GM13976 (cell line): ENCODE results near the gene CEP104.

Experiments
- DNase-seq: peaks from one replicate; pipeline ENCODE4 v3.0.0; 2012; ENCODE audit warnings: low spot score
- in situ Hi-C: fragments of 300-500 bp; cut with MboI; formaldehyde crosslinking; loops from one replicate; pipeline ENCODE4 v1.12.0; 2022; ENCODE audit warnings: low sequenced_read_pairs, mixed read lengths, inconsistent platforms; ENCODE audit not compliant: unreplicated experiment
- TF ChIP-seq, protein P1 (sequence below): IDR thresholded peaks from 2 replicates; pipeline ENCODE4 v1.5.1; 2012; ENCODE audit warnings: borderline replicate concordance, mild to moderate bottlenecking; ENCODE audit not compliant: insufficient read depth; ENCODE audit errors: extremely low read depth, missing control alignments, control extremely low read depth

The CEP104 gene

DNA sequence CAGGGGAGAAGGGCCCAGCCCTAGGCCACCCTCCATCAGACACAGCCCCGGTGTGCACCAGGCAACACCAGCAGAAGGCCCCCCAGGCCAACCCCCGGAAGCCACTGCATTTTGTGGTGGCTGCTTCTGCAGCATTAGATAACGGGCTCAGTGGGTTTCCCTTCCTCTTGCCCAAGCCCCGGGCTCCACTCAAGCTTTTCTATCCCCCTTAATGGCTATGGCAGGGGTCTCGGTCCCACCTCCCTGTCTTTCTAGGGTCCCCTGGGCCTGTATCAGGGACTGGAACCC is 24.1 kb upstream of the CEP104 start:
- in situ Hi-C loops: no loop called here
- TF ChIP-seq, protein P1, sequence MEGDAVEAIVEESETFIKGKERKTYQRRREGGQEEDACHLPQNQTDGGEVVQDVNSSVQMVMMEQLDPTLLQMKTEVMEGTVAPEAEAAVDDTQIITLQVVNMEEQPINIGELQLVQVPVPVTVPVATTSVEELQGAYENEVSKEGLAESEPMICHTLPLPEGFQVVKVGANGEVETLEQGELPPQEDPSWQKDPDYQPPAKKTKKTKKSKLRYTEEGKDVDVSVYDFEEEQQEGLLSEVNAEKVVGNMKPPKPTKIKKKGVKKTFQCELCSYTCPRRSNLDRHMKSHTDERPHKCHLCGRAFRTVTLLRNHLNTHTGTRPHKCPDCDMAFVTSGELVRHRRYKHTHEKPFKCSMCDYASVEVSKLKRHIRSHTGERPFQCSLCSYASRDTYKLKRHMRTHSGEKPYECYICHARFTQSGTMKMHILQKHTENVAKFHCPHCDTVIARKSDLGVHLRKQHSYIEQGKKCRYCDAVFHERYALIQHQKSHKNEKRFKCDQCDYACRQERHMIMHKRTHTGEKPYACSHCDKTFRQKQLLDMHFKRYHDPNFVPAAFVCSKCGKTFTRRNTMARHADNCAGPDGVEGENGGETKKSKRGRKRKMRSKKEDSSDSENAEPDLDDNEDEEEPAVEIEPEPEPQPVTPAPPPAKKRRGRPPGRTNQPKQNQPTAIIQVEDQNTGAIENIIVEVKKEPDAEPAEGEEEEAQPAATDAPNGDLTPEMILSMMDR: no peak

DNA sequence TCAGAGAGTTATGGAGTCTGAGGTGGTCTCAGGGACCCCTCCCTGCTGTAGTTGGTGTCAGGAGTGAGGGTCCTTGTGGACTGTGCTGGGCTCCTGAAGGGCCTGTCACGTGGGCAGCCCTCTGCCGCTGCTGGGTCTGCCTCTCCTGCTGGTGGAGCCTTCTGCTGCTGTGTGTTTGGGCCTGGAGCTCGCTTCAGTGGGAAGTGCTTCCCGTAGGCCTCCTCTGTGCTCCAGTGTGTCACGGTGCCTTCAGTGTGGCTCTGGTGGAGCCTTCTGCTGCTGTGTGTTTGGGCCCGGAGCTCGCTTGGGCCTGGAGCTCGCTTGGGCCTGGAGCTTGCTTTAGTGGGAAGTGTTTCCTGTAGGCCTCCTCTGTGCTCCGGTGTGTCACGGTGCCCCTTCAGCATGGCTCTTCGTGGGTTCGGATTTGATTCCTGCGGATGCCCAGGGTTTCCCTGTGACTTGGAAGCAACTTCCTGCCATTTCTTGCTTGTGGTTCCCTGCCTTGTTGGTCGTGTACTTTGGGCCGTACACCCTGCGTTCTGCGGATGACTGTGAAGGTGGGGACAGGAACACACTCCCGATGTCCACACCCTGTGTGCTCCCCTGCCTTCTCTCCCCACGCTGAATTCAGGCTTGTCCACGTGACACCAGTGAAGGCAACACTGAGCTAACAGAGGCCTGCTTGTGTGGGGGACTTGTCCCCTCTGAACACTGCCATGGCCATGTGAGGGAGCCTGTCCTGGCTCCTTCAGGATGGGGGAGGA is 23.6 kb upstream of the CEP104 start:
- no peak for DNase-seq
- in situ Hi-C loops: no loop called here
- TF ChIP-seq, protein P1: no peak

More for the DNA sequence above, 24.1 kb upstream of the CEP104 start:
- DNase-seq: no peak

DNA sequence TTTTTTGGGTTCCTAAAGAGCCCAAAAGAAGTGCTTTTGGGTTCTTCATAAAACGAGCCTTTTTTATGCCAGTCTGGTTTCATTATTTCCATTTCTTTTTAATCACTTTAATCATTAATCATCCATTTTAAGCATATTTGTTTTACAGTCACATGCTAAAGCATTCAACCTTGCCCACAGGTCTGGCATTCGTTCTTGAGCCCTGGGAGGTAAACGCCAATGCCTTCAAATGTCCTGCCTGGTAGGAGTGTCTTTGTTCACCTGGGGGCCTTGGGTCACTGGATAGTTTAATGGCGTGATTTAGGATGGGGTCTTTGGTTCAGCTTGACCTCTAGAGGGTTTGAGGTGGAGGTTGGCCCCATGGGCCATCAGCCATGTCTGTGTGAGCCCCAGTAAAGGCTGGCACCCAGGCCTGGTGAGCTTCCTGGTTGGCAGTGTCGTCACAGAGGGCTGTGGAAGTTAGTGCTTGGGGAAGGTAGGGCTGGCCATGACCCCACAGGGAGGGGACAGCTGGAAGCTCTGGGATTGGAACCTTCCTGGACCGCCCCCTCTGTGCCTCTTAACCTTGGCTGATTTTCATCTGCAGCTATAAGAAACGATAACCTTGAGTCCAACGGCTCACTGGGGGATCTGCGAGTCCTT is 22.9 kb upstream of the CEP104 start:
- TF ChIP-seq, protein P1: no peak
- DNase-seq: no peak
- in situ Hi-C loops: no loop called here

DNA sequence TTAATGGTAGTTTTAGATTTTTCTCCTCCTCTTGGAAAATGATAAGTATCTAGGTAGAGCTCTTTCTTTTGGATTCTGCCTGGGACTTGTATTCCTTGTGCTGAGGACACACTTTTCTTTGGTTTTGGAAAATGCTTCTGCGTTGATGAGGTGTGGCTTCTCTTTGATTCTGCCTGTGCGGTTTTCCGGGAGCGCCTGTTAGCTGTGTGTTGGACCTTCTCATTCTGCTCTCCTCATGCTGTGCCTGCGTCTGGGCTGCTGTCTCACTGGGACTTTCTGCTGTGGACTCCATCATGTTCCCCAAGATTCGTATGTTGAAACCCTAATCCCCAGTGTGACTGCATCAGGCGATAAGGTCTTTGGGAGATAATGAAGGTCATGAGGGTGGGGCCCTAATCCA is 22.1 kb upstream of the CEP104 start:
- in situ Hi-C loops: no loop called here

DNA sequence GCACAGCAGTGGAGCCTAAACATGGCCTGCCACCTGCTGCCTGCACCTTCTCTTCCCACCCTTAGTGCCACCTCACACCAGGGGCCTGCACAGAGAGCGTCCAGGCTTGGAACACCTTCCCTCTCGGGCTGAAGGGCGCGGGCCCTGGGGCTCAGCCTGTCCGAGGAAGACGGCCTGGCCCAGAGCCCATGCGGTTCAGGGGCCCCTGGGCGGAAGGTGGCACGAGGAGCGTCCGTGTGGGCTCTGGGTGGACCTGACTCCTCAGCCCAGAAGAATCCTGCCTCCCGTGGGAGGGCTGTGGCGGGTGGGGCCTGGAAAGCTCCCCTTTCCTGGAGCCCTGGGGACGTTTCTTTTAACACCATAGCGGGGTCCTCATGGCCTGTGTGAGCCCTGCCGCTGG is 19.7 kb upstream of the CEP104 start:
- in situ Hi-C loops: no loop called here
- TF ChIP-seq, protein P1: no peak
- no peak for DNase-seq

More for the DNA sequence above, 22.1 kb upstream of the CEP104 start:
- DNase-seq: no peak
- TF ChIP-seq, protein P1: no peak

DNA sequence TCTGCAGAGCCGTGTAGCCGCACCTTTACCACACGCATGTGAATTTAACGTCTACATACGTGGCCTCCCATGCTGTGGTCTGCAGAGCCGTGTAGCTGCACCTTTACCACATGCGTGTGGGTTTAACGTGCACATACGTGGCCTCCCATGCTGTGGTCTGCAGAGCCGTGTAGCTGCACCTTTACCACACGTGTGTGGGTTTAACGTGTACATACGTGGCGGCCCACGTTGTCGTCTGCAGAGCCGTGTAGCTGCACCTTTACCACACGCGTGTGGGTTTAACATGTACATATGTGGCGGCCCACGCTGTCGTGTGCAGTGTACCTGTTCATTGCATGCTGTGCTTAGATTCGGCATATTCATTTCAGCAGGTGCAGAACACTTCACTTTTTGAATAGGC is 17.7 kb upstream of the CEP104 start:
- in situ Hi-C loops: no loop called here
- TF ChIP-seq, protein P1: no peak
- no peak for DNase-seq
